H1 (cell line): ENCODE measurements around the gene GSDME. TPM values are rescaled to one million over a fixed set of nuclear protein-coding genes. Genes with fewer than 3 reads are reported as not detected.

Experiments used
- CTCF ChIA-PET: fragments of 300-600 bp; sonication (Branson Sonifier 250); formaldehyde crosslinking; loops from one replicate; lab custom pipeline; 2021; ENCODE audit not compliant: partially characterized antibody; lab: Charles Lee
- POLR2A ChIA-PET: fragments of 300-600 bp; sonication (Branson Sonifier 250); formaldehyde crosslinking; loops from one replicate; lab custom pipeline; 2021; ENCODE audit warnings: inconsistent platforms; ENCODE audit not compliant: partially characterized antibody; lab: Charles Lee
- DNase-seq, 2 experiments: peaks; one replicate each; pipeline versions ENCODE4 v3.0.0 to v3.0.0-alpha.2; 2010 to 2022; ENCODE audit warnings: low spot score in 2 of 2, low read depth in 1 of 2, mixed read lengths in 1 of 2
- FAIRE-seq: peaks from 2 replicates; lab custom pipeline; 2011; peaks lifted over from hg19 to GRCh38; lab: Jason Lieb, UNC
- H2AFZ ChIP-seq: 2 replicates; pipeline ENCODE4 v1.8.1; 2012; ENCODE audit warnings: low read length, inconsistent platforms
- H2AK5ac ChIP-seq: 2 replicates; pipeline ENCODE4 v1.6.1; 2013; ENCODE audit warnings: low read depth, low read length
- H2BK120ac ChIP-seq: replicated peaks from 2 replicates; pipeline ENCODE3; 2013; ENCODE audit warnings: low read depth, low read length, inconsistent platforms
- H2BK12ac ChIP-seq: 2 replicates; pipeline ENCODE4 v1.6.1; 2013; ENCODE audit warnings: low read depth, low read length
- H2BK15ac ChIP-seq: 2 replicates; pipeline ENCODE4 v1.6.1; 2013; ENCODE audit warnings: low read length
- H2BK20ac ChIP-seq: 2 replicates; pipeline ENCODE4 v1.6.1; 2013; ENCODE audit warnings: low read length
- H2BK5ac ChIP-seq: 2 replicates; pipeline ENCODE4 v1.6.1; 2013; ENCODE audit warnings: low read depth, low read length
- H3K14ac ChIP-seq: 2 replicates; pipeline ENCODE4 v1.6.1; 2013; ENCODE audit warnings: inconsistent platforms; ENCODE audit not compliant: insufficient read length
- H3K18ac ChIP-seq: 2 replicates; pipeline ENCODE4 v1.6.1; 2013; ENCODE audit warnings: low read length; ENCODE audit errors: extremely low read depth
- H3K23ac ChIP-seq: 2 replicates; pipeline ENCODE4 v1.6.1; 2013; ENCODE audit warnings: inconsistent platforms; ENCODE audit not compliant: insufficient read length
- H3K23me2 ChIP-seq: 2 replicates; pipeline ENCODE4 v1.6.1; 2013; ENCODE audit warnings: low read depth, low read length
- H3K27ac ChIP-seq: 2 replicates; pipeline ENCODE4 v1.6.1; 2011; ENCODE audit warnings: low read depth, low read length, inconsistent platforms
- H3K27me3 ChIP-seq, 4 experiments: replicated peaks in 1 of 4; 1 replicate in 1 of 4; 2 replicates in 3 of 4; pipeline versions ENCODE4 v1.6.1 to v1.8.1; 2011 to 2013; ENCODE audit warnings: low read length in 3 of 4, mild to moderate bottlenecking in 3 of 4, inconsistent platforms in 2 of 4, mixed read lengths in 2 of 4, moderate library complexity in 1 of 4; ENCODE audit not compliant: control insufficient read depth in 3 of 4, insufficient read depth in 3 of 4; ENCODE audit errors: extremely low read depth in 1 of 4
- H3K36me3 ChIP-seq, 4 experiments: 2 replicates each; pipeline versions ENCODE4 v1.6.1 to v1.8.1; 2011 to 2013; ENCODE audit warnings: mild to moderate bottlenecking in 4 of 4, low read length in 3 of 4, moderate library complexity in 2 of 4, control low read depth in 1 of 4, inconsistent platforms in 1 of 4; ENCODE audit not compliant: insufficient read depth in 4 of 4, control insufficient read depth in 2 of 4
- H3K4ac ChIP-seq: replicated peaks from 2 replicates; pipeline ENCODE3; 2013; ENCODE audit warnings: low read length, low read depth, mixed read lengths, inconsistent platforms; ENCODE audit not compliant: insufficient read length
- H3K4me1 ChIP-seq, 4 experiments: replicated peaks in 1 of 4; 1 replicate in 1 of 4; 2 replicates in 3 of 4; pipeline versions ENCODE4 v1.6.1 to v1.8.1; 2011 to 2013; ENCODE audit warnings: low read length in 3 of 4, inconsistent platforms in 2 of 4, mixed read lengths in 1 of 4; ENCODE audit not compliant: insufficient read depth in 4 of 4, control insufficient read depth in 3 of 4
- H3K4me2 ChIP-seq, 2 experiments: 2 replicates each; pipeline versions ENCODE4 v1.6.1 to v1.8.1; 2011 to 2013; ENCODE audit warnings: low read depth in 2 of 2, low read length in 2 of 2, control low read depth in 1 of 2, inconsistent platforms in 1 of 2, mild to moderate bottlenecking in 1 of 2; ENCODE audit not compliant: insufficient read depth in 1 of 2
- H3K4me3 ChIP-seq, 4 experiments: fragments of 200-600, 300-600 bp in 1 of 4; sonication (generic), shearing (Covaris generic), sonication (Bioruptor Twin) in 1 of 4; 2 replicates each; pipeline versions ENCODE4 v1.5.1 to v1.8.1; 2011 to 2016; ENCODE audit warnings: low read length in 4 of 4, low read depth in 3 of 4, control low read depth in 2 of 4, inconsistent platforms in 2 of 4, mild to moderate bottlenecking in 2 of 4, mixed read lengths in 1 of 4, moderate library complexity in 1 of 4; ENCODE audit not compliant: insufficient read depth in 2 of 4; ENCODE audit errors: extremely low read depth in 1 of 4
- H3K56ac ChIP-seq: replicated peaks from 2 replicates; pipeline ENCODE3; 2013; ENCODE audit warnings: low read depth, mild to moderate bottlenecking, mixed read lengths, low read length, inconsistent platforms; ENCODE audit not compliant: insufficient read length
- H3K79me1 ChIP-seq: 2 replicates; pipeline ENCODE4 v1.6.1; 2013; ENCODE audit warnings: low read depth, low read length, control low read depth
- H3K79me2 ChIP-seq, 2 experiments: 2 replicates each; pipeline versions ENCODE4 v1.6.1 to v1.8.1; 2012 to 2013; ENCODE audit warnings: low read length in 2 of 2, mild to moderate bottlenecking in 2 of 2, inconsistent platforms in 1 of 2; ENCODE audit not compliant: insufficient read depth in 2 of 2, control insufficient read depth in 1 of 2
- H3K9ac ChIP-seq, 4 experiments: replicated peaks in 1 of 4; 1 replicate in 1 of 4; 2 replicates in 3 of 4; pipeline versions ENCODE4 v1.6.1 to v1.8.1; 2011 to 2013; ENCODE audit warnings: low read depth in 3 of 4, low read length in 3 of 4, control low read depth in 2 of 4, mild to moderate bottlenecking in 2 of 4, moderate library complexity in 2 of 4, inconsistent platforms in 1 of 4; ENCODE audit errors: extremely low read depth in 1 of 4
- H3K9me3 ChIP-seq, 2 experiments: 2 replicates each; pipeline versions ENCODE4 v1.6.1 to v1.8.1; 2012 to 2013; ENCODE audit warnings: mild to moderate bottlenecking in 2 of 2, moderate library complexity in 2 of 2, control low read depth in 1 of 2, inconsistent platforms in 1 of 2, low read depth in 1 of 2, low read length in 1 of 2, mixed read lengths in 1 of 2; ENCODE audit not compliant: insufficient read depth in 2 of 2
- H4K20me1 ChIP-seq, 2 experiments: replicated peaks in 1 of 2; 2 replicates each; pipeline versions ENCODE3 to v1.8.1; 2011 to 2013; ENCODE audit warnings: inconsistent platforms in 2 of 2, low read length in 2 of 2, mild to moderate bottlenecking in 1 of 2; ENCODE audit not compliant: insufficient read depth in 2 of 2, control insufficient read depth in 1 of 2
- H4K5ac ChIP-seq: 2 replicates; pipeline ENCODE4 v1.6.1; 2013; ENCODE audit warnings: low read length, low read depth, mixed read lengths, inconsistent platforms; ENCODE audit not compliant: insufficient read length
- H4K8ac ChIP-seq: 2 replicates; pipeline ENCODE4 v1.8.0; 2013; ENCODE audit warnings: mild to moderate bottlenecking, moderate library complexity, low read length, inconsistent platforms; ENCODE audit not compliant: insufficient read depth; ENCODE audit errors: extremely low read depth
- H4K91ac ChIP-seq: replicated peaks from 2 replicates; pipeline ENCODE3; 2013; ENCODE audit warnings: low read length, mixed read lengths, inconsistent platforms; ENCODE audit not compliant: insufficient read length
- FOSL1 ChIP-seq: IDR thresholded peaks from 2 replicates; pipeline ENCODE4 v1.6.1; 2011; ENCODE audit warnings: mild to moderate bottlenecking, low read depth, low read length, moderate library complexity; ENCODE audit not compliant: insufficient read depth
- HDAC2 ChIP-seq, 2 experiments: fragments of 300-600 bp in 1 of 2; sonication (generic) in 1 of 2; IDR thresholded peaks; 2 replicates each; pipeline ENCODE4 v1.6.1; 2011 to 2012; ENCODE audit warnings: low read depth in 2 of 2, low read length in 2 of 2, mild to moderate bottlenecking in 2 of 2, moderate library complexity in 2 of 2, borderline replicate concordance in 1 of 2, inconsistent platforms in 1 of 2
- KDM4A ChIP-seq: IDR thresholded peaks from one replicate; pipeline ENCODE4 v1.7.1; 2012; ENCODE audit warnings: low read depth, mild to moderate bottlenecking, moderate library complexity, low read length, inconsistent platforms; ENCODE audit not compliant: severe bottlenecking
- NRF1 ChIP-seq: IDR thresholded peaks from 2 replicates; pipeline ENCODE4 v1.6.1; 2011; ENCODE audit warnings: mild to moderate bottlenecking, low read depth, low read length, improper control_type of control experiment
- RAD21 ChIP-seq, 2 experiments: IDR thresholded peaks in 1 of 2; conservative IDR thresholded peaks in 1 of 2; 2 replicates each; pipeline ENCODE4 v1.6.1; 2011; ENCODE audit warnings: low read depth in 2 of 2, low read length in 2 of 2, improper control_type of control experiment in 1 of 2, inconsistent platforms in 1 of 2, mild to moderate bottlenecking in 1 of 2, moderate library complexity in 1 of 2
- RNF2 ChIP-seq: fragments of 200-900, 300-1000 bp; sonication (generic); IDR thresholded peaks from 2 replicates; pipeline ENCODE4 v1.7.1; 2016; ENCODE audit warnings: borderline replicate concordance, low read depth, mild to moderate bottlenecking, antibody characterized with exemption, low read length; ENCODE audit not compliant: poor library complexity, severe bottlenecking; ENCODE audit errors: missing control alignments
- SIN3A ChIP-seq, 2 experiments: IDR thresholded peaks in 1 of 2; conservative IDR thresholded peaks in 1 of 2; 2 replicates each; pipeline ENCODE4 v1.6.1; 2011 to 2012; ENCODE audit warnings: low read length in 2 of 2, improper control_type of control experiment in 1 of 2, low read depth in 1 of 2, mild to moderate bottlenecking in 1 of 2
- TAF1 ChIP-seq: IDR thresholded peaks from 2 replicates; pipeline ENCODE4 v1.6.1; 2011; ENCODE audit warnings: mild to moderate bottlenecking, low read depth, low read length
- polyA plus RNA-seq, 7 experiments: library from polyadenylated mRNA; depleted of rRNA in 3 of 7; stranded (reverse) in 5 of 7; unstranded in 2 of 7; fragments of >200 nt in 5 of 7; fragments of 200-250 nt in 2 of 7; gene quantifications; 1 replicate in 5 of 7; 2 replicates in 1 of 7; 4 replicates in 1 of 7; pipeline versions ENCODE4 v1.2.1 to v1.2.3, GENCODE V29; 2011 to 2013; ENCODE audit warnings: missing spikeins in 2 of 7, mixed read lengths in 2 of 7
- total RNA-seq: library from RNA; stranded (reverse); fragmentation: NEBNext Ultra II Directional; extraction: Animal tissue kit (Norgen Biotek cat#: 25700); gene quantifications from 2 replicates; pipeline ENCODE4 v1.2.1, GENCODE V29; 2021

Gene GSDME
- total and polyA plus RNA-seq, 2 of the 8 experiments (the other 6 are each of a cell fraction or from before 2014, with no cell fraction given), result 5.4 to 7.6 TPM

GRCh38 chr7:24730018-24730369 is 27.3 kb downstream of the GSDME start:
- Histone ChIP-seq H3K4me2 (no peak overlapping the region), H2BK5ac (no peak overlapping the region), H3K18ac (no peak overlapping the region), H4K20me1 (no peaks in the 10 kb centered on the region), H3K79me1 (no peaks in the 10 kb centered on the region), H3K79me2 (no peaks in the 10 kb centered on the region), H4K91ac (no peak overlapping the region), H4K5ac (no peak overlapping the region), H3K9me3 (no peaks in the 10 kb centered on the region), H2BK12ac (no peak overlapping the region), H3K4me3 (no peak overlapping the region), H3K23ac (no peak overlapping the region), H3K36me3 (no peaks in the 10 kb centered on the region; a peak in 1 of 8 replicates), H3K4me1 (peaks cover 1 to 10% (median 6%) of the 10 kb centered on the region in 4 experiments; a peak in 6 of 7 replicates), H2BK15ac (no peak overlapping the region), H3K4ac (no peak overlapping the region), H3K23me2 (no peaks in the 10 kb centered on the region), H2BK20ac (no peak overlapping the region), H2AK5ac (0 out of 2 replicates have a peak overlapping the region, but pooled peaks have one; percentile 3), H2BK120ac (no peak overlapping the region), H3K9ac (no peak overlapping the region), H2AFZ (no peak overlapping the region), H3K14ac (no peak overlapping the region), H3K56ac (no peak overlapping the region), H3K27ac (no peak overlapping the region), H3K27me3 (no peaks in the 10 kb centered on the region; a peak in 1 of 7 replicates), H4K8ac (no peak overlapping the region)
- TF ChIP-seq SIN3A (conservative IDR thresholded peaks at IDR 0.05 in 1 of 2, IDR thresholded peaks at IDR 0.05 in 1 of 2; ENCODE audit: low read depth in 1 of 2, low read length in 2 of 2) (no peak), RAD21 (IDR thresholded peaks at IDR 0.05 in 1 of 2, conservative IDR thresholded peaks at IDR 0.05 in 1 of 2; ENCODE audit: low read depth in 2 of 2, low read length in 2 of 2) (no peak), TAF1 (no peak), KDM4A (no peak), NRF1 (no peak), RNF2 (no peak), HDAC2 (IDR thresholded peaks at IDR 0.05; ENCODE audit: borderline replicate concordance in 1 of 2, low read depth in 2 of 2, low read length in 2 of 2) (no peak), FOSL1 (no peak)
- POLR2A ChIA-PET, result no interaction called here
- DNase-seq (no peak), FAIRE-seq (no peak)
- CTCF ChIA-PET, result interaction anchor here (1.3 to 2.4 kb wide), 2 partner anchors 15 to 251 kb away, joined by 3 to 9 read pairs; no protein-coding TSS in a partner anchor
